H1 (cell line): ENCODE measurements around the gene JOSD1.

ENCODE experiments used
- CBX5 ChIP-seq: fragments of 300-800, 300-1000 bp; sonication (generic); IDR thresholded peaks from 2 replicates; pipeline ENCODE4 v1.7.1; 2016; ENCODE audit warnings: antibody characterized with exemption, low read length, low read depth
- CTCF ChIP-seq, 3 experiments: IDR thresholded peaks; 1 replicate in 2 of 3; 2 replicates in 1 of 3; pipeline versions ENCODE4 v1.5.1 to v1.6.1; 2011; ENCODE audit warnings: low read length in 3 of 3, mild to moderate bottlenecking in 3 of 3, inconsistent platforms in 2 of 3, low read depth in 1 of 3, moderate library complexity in 1 of 3; ENCODE audit not compliant: insufficient read depth in 1 of 3; ENCODE audit errors: control extremely low read depth in 1 of 3
- E2F6 ChIP-seq: IDR thresholded peaks from 2 replicates; pipeline ENCODE4 v1.6.1; 2012; ENCODE audit warnings: inconsistent platforms
- RAD21 ChIP-seq, 2 experiments: IDR thresholded peaks in 1 of 2; conservative IDR thresholded peaks in 1 of 2; 2 replicates each; pipeline ENCODE4 v1.6.1; 2011; ENCODE audit warnings: low read depth in 2 of 2, low read length in 2 of 2, improper control_type of control experiment in 1 of 2, inconsistent platforms in 1 of 2, mild to moderate bottlenecking in 1 of 2, moderate library complexity in 1 of 2
- RNF2 ChIP-seq: fragments of 200-900, 300-1000 bp; sonication (generic); IDR thresholded peaks from 2 replicates; pipeline ENCODE4 v1.7.1; 2016; ENCODE audit warnings: borderline replicate concordance, low read depth, mild to moderate bottlenecking, antibody characterized with exemption, low read length; ENCODE audit not compliant: poor library complexity, severe bottlenecking; ENCODE audit errors: missing control alignments

GRCh38 chr22:38740754-38741153 is 40.0 kb upstream of the JOSD1 start:
- TF ChIP-seq CTCF (IDR thresholded peaks at IDR 0.05; ENCODE audit: control extremely low read depth in 1 of 3, insufficient read depth in 1 of 3, low read depth in 1 of 3, low read length in 3 of 3) (peak; percentile 5 to 33 (median 21); a peak in 3 of 4 replicates), CBX5 (no peak), RAD21 (IDR thresholded peaks at IDR 0.05 in 1 of 2, conservative IDR thresholded peaks at IDR 0.05 in 1 of 2; ENCODE audit: low read depth in 2 of 2, low read length in 2 of 2) (peak; percentile 30 to 45), E2F6 (no peak), RNF2 (no peak)
